ENCODE results near the gene C1orf105. TPM values are rescaled to one million over a fixed set of nuclear protein-coding genes. Genes with fewer than 3 reads are reported as not detected.
"Not testable (repeated sequence)": the region's sequence is repeated elsewhere in the genome, so short reads cannot be mapped to it uniquely, and the experiment has no call there.

The C1orf105 gene
- total RNA-seq, 1 donor from 2014 or later, result not detected

DNA sequence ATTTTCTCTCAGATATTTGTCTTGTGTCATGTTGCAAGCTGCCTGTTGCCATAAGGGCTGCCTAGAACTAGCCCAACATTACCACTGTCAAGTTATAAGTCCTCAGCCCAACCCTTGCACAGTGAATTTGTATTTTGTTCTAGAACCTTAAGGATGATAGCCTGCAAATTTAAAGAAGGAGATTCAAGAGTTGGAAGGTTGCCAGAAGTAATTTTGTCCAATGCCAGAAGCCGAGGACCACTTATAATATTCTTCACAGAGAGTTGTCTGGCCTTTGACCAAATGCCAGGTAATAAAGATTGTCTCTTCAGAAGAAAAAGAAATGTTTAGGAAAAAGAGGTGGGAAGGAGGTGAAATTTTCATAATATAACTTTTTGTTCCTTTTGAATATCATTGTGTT is 71.9 kb downstream of the C1orf105 start:
- DNase-seq (ENCODE audit: low read depth), result no peak
- Histone ChIP-seq H3K27me3 (ENCODE audit: control insufficient read depth, insufficient read depth, low read length) (no peaks in the 10 kb centered on the region), H3K36me3 (ENCODE audit: control insufficient read depth, insufficient read depth, low read length) (no peaks in the 10 kb centered on the region), H3K4me3 (ENCODE audit: low read depth, low read length) (no peak overlapping the region)
- TF ChIP-seq, protein P1, sequence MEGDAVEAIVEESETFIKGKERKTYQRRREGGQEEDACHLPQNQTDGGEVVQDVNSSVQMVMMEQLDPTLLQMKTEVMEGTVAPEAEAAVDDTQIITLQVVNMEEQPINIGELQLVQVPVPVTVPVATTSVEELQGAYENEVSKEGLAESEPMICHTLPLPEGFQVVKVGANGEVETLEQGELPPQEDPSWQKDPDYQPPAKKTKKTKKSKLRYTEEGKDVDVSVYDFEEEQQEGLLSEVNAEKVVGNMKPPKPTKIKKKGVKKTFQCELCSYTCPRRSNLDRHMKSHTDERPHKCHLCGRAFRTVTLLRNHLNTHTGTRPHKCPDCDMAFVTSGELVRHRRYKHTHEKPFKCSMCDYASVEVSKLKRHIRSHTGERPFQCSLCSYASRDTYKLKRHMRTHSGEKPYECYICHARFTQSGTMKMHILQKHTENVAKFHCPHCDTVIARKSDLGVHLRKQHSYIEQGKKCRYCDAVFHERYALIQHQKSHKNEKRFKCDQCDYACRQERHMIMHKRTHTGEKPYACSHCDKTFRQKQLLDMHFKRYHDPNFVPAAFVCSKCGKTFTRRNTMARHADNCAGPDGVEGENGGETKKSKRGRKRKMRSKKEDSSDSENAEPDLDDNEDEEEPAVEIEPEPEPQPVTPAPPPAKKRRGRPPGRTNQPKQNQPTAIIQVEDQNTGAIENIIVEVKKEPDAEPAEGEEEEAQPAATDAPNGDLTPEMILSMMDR (IDR thresholded peaks at IDR 0.05; ENCODE audit: insufficient read depth, low read length, poor library complexity, severe bottlenecking), result no peak

DNA sequence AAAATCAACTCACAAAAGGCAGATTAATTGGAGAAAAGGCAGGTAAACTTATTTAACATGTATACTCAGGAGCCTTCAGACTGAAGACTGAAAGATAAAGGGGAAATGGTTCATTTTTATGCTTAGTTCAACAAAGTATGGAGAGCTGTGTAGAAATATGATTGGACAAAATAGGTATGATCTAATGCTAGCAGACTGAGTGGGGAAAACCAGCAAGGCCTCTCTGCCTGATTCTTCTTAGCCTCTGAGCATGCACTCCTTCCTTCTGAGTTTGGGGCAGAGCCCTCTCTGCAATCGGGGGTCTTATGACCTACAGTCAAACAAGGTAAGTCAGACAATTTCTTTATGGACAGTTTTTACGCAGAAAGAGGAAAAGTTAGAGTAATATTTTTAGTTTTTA is 73.7 kb downstream of the C1orf105 start:
- DNase-seq (ENCODE audit: low read depth), result no peak
- no peak overlapping the region for H3K4me3 ChIP-seq (ENCODE audit: low read depth, low read length)
- no peaks in the 10 kb centered on the region for H3K27me3 ChIP-seq (ENCODE audit: control insufficient read depth, insufficient read depth, low read length)
- TF ChIP-seq, protein P1 (IDR thresholded peaks at IDR 0.05; ENCODE audit: insufficient read depth, low read length, poor library complexity, severe bottlenecking), result no peak
- H3K36me3 ChIP-seq (ENCODE audit: control insufficient read depth, insufficient read depth, low read length), result no peaks in the 10 kb centered on the region

DNA sequence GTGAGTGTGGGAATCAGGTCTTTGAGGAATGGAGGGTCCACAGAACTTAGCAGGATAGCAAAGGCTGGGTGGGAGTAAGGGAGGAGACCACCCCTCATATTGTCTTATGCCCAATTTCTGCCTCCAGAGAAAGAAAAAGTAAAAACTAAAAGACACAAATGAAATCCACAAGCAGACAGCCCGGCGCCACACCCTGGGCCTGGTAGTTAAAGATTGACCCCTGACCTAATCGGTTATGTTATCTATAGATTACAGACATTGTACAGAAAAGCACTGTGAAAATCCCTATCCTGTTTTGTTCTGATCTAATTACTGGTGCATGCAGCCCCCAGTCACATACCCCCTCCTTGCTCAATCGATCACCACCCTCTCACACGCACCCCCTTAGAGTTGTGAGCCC is 75.6 kb downstream of the C1orf105 start:
- not testable (repeated sequence) for H3K36me3 ChIP-seq (ENCODE audit: control insufficient read depth, insufficient read depth, low read length); DNase-seq (ENCODE audit: low read depth); H3K27me3 ChIP-seq (ENCODE audit: control insufficient read depth, insufficient read depth, low read length); H3K4me3 ChIP-seq (ENCODE audit: low read depth, low read length)

DNA sequence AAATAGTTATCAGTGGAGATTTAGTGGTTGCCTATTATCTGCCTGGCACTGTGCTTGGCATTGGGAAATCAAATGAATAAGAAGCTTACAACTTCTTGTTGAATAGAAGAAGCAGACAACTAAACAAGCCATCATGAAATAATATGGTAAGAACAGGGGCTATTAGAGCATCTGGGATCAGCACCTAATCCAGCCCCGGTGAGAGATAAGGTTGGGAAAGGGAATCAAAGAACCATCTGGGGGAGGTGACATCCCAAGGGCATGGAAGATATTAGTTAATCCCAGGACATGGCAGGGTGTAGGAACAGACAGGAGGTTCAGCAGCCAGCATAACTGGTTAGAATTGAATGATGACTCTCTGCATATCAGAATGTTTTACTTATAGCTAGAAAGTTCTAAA is 76.2 kb downstream of the C1orf105 start:
- TF ChIP-seq, protein P1 (IDR thresholded peaks at IDR 0.05; ENCODE audit: insufficient read depth, low read length, poor library complexity, severe bottlenecking), result no peak
- Histone ChIP-seq H3K4me3 (ENCODE audit: low read depth, low read length) (no peak overlapping the region), H3K36me3 (ENCODE audit: control insufficient read depth, insufficient read depth, low read length) (no peaks in the 10 kb centered on the region), H3K27me3 (ENCODE audit: control insufficient read depth, insufficient read depth, low read length) (no peaks in the 10 kb centered on the region)
- DNase-seq (ENCODE audit: low read depth), result no peak

DNA sequence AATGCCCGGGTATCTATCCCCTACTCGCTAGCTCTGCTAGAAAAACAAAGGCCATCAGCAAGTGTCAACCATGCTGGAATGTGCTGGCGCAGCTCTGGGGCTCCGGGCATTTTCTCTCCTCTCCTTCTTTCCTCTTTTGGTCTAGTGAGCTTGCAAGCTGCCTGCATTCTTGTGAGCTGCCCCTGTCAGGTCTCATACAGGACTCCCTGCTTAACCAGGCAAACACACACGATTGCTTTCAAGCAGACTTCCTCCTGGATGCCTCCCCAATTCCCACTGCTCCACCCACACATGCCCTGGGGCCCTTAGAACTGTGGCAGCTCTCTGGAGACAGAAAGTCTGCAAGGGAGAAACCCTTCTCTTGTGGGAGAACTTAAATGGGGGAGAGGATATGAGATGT is 76.7 kb downstream of the C1orf105 start:
- Histone ChIP-seq H3K4me3 (ENCODE audit: low read depth, low read length) (no peak overlapping the region), H3K36me3 (ENCODE audit: control insufficient read depth, insufficient read depth, low read length) (no peaks in the 10 kb centered on the region), H3K27me3 (ENCODE audit: control insufficient read depth, insufficient read depth, low read length) (no peaks in the 10 kb centered on the region)
- DNase-seq (ENCODE audit: low read depth), result peak; percentile 31
- TF ChIP-seq, protein P1 (IDR thresholded peaks at IDR 0.05; ENCODE audit: insufficient read depth, low read length, poor library complexity, severe bottlenecking), result no peak

DNA sequence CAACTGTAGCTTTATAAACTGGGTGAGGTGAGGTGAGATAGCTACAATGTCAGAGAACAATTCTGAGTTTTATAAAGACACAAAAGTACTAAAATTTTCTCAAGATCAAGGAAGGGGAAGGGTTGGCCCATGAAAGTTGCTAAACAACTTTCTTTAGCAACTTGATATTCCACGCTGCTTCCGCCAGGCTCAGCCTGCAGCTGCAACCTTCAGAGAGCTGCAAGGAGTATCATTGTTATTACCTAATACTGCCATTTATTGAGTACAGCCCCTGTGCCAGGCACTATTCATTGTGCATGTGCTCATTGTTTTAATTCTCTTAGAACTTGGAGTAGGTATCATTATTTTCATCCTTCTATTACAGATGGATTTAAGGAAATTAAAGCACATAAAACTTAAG is 78.4 kb downstream of the C1orf105 start:
- DNase-seq (ENCODE audit: low read depth), result no peak
- H3K36me3 ChIP-seq (ENCODE audit: control insufficient read depth, insufficient read depth, low read length), result no peaks in the 10 kb centered on the region
- TF ChIP-seq, protein P1 (IDR thresholded peaks at IDR 0.05; ENCODE audit: insufficient read depth, low read length, poor library complexity, severe bottlenecking), result no peak
- no peak overlapping the region for H3K4me3 ChIP-seq (ENCODE audit: low read depth, low read length)
- H3K27me3 ChIP-seq (ENCODE audit: control insufficient read depth, insufficient read depth, low read length), result no peaks in the 10 kb centered on the region
